ENCODE measurements around the gene ULBP2. TPM values are rescaled to one million over a fixed set of nuclear protein-coding genes. Genes with fewer than 3 reads are reported as not detected.
"Not testable (repeated sequence)": the region's sequence is repeated elsewhere in the genome, so short reads cannot be mapped to it uniquely, and the experiment has no call there.

The ULBP2 gene
- total and polyA plus RNA-seq, 2 of the 8 experiments (the other 6 are each of a cell fraction or from before 2014, with no cell fraction given) = 0.05 TPM; not detected in 1

DNA sequence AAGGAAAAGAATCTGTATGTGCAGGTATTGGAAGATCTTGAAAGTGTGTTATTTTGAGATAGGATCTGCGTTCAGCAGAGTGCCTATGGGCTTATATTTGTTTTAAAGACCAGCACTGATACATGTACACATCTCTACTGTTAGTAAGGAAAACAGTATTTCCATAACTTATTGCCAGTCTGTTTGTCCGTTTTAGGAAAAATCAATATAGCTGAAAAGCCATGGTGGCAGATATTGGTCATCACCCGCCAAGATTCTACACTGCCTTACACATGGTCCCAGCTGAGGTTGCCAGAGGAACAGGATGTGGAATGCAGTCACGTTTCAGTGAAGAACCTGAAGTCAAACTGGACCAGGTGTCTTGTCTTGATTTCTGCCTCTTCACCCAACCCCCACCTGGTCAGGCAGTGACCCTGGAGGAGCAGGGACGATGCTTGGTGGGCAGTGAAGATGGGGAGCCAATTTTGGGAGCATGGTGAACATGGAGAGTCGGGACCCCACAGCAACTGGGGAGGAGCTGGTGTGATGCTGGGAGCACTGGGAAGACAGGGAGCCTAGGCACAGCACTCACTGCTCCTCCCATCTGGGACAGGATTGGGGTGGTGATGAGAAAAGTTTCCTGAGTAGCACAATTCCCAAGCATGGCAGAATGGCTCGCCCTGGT is 14.0 kb downstream of the ULBP2 start:
- H2BK5ac ChIP-seq (ENCODE audit: low read depth, low read length); H3K4me2 ChIP-seq (ENCODE audit: insufficient read depth in 1 of 2, low read depth in 2 of 2, low read length in 2 of 2); H3K4ac ChIP-seq (replicated peaks; ENCODE audit: insufficient read length, low read depth, low read length); H4K8ac ChIP-seq (ENCODE audit: extremely low read depth, insufficient read depth, low read length); H3K18ac ChIP-seq (ENCODE audit: extremely low read depth, low read length); FAIRE-seq; H4K5ac ChIP-seq (ENCODE audit: insufficient read length, low read depth, low read length); DNase-seq (ENCODE audit: low read depth in 1 of 2, low spot score in 2 of 2); H3K36me3 ChIP-seq (ENCODE audit: control insufficient read depth in 2 of 4, insufficient read depth in 4 of 4, low read length in 3 of 4); H3K27ac ChIP-seq (ENCODE audit: low read depth, low read length); H3K14ac ChIP-seq (ENCODE audit: insufficient read length); H4K20me1 ChIP-seq (replicated peaks in 1 of 2; ENCODE audit: control insufficient read depth in 1 of 2, insufficient read depth in 2 of 2, low read length in 2 of 2); H2BK120ac ChIP-seq (replicated peaks; ENCODE audit: low read depth, low read length); H3K56ac ChIP-seq (replicated peaks; ENCODE audit: insufficient read length, low read depth, low read length); POLR2A ChIA-PET (ENCODE audit: partially characterized antibody); H3K79me2 ChIP-seq (ENCODE audit: control insufficient read depth in 1 of 2, insufficient read depth in 2 of 2, low read length in 2 of 2); H2AK5ac ChIP-seq (ENCODE audit: low read depth, low read length); H4K91ac ChIP-seq (replicated peaks; ENCODE audit: insufficient read length, low read length); H3K23me2 ChIP-seq (ENCODE audit: low read depth, low read length); H3K9me3 ChIP-seq (ENCODE audit: insufficient read depth in 2 of 2, low read depth in 1 of 2, low read length in 1 of 2); H2BK20ac ChIP-seq (ENCODE audit: low read length); H2BK15ac ChIP-seq (ENCODE audit: low read length); H3K4me1 ChIP-seq (replicated peaks in 1 of 4; ENCODE audit: control insufficient read depth in 3 of 4, insufficient read depth in 4 of 4, low read length in 3 of 4); H3K79me1 ChIP-seq (ENCODE audit: low read depth, low read length); H3K9ac ChIP-seq (replicated peaks in 1 of 4; ENCODE audit: extremely low read depth in 1 of 4, low read depth in 3 of 4, low read length in 3 of 4); H3K23ac ChIP-seq (ENCODE audit: insufficient read length); H3K4me3 ChIP-seq (ENCODE audit: extremely low read depth in 1 of 4, insufficient read depth in 2 of 4, low read depth in 3 of 4, low read length in 4 of 4); H2AFZ ChIP-seq (ENCODE audit: low read length): not testable (repeated sequence)
- 0 out of 2 replicates have a peak overlapping the region, but pooled peaks have one; percentile 39 for H2BK12ac ChIP-seq (ENCODE audit: low read depth, low read length)
- H3K27me3 ChIP-seq (replicated peaks in 1 of 4; ENCODE audit: control insufficient read depth in 3 of 4, extremely low read depth in 1 of 4, insufficient read depth in 3 of 4, low read length in 3 of 4) = peaks cover 24 to 86% (median 60%) of the 10 kb centered on the region in 4 experiments
- 46% methylated on average over 7 of the region's 7 CpGs; no CpG with 5 or more reads in 1 of the 2 experiments for WGBS, 2 experiments (ENCODE audit: extremely low coverage in 1 of 2, insufficient coverage in 1 of 2, insufficient read length in 1 of 2, insufficient replicate concordance in 2 of 2, low coverage in 1 of 2, low lambda C conversion rate in 2 of 2, missing lambda C conversion rate in 1 of 2)
- CTCF ChIA-PET (ENCODE audit: partially characterized antibody) = interaction anchor here (0.7 to 1.2 kb wide), 3 partner anchors 10 to 51 kb away, joined by 3 to 5 read pairs (median 3); no protein-coding TSS in a partner anchor
- peak; percentile 9 for TF ChIP-seq EZH2 (IDR thresholded peaks at IDR 0.05; ENCODE audit: low read depth, low read length, severe bottlenecking)
- peak; percentile 30; the same call in 1 of the 2 replicates for TF ChIP-seq SUZ12 (IDR thresholded peaks at IDR 0.05; ENCODE audit: low read length)

Measured in H1 (cell line).